GM18858 (cell line): ENCODE data around the gene TTR.

Source experiments
- ATAC-seq: cut with Tn5 transposase; IDR thresholded peaks from one replicate; pipeline ENCODE4 v1.9.1; 2021; ENCODE audit not compliant: unreplicated experiment

The TTR gene

DNA sequence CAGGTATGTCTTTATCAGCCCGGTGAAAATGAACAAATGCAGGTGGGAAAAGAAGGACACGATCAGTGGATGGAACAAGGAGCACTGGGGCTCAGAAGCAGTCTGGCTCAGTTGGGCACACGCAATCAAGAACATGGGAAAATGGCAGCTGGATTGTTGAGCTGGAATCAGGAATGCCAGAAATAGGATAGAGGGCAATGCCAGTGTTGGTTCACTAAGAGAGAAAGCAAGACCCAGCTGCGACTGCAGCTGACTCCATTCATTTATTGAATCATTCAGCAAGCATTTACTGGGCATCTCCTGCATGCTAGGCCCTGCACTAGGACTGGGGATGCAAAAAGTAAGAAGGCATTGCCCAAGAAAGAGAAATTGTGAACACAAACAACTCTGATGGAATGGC, 13.6 kb upstream of the TTR start:
- no peak for ATAC-seq

DNA sequence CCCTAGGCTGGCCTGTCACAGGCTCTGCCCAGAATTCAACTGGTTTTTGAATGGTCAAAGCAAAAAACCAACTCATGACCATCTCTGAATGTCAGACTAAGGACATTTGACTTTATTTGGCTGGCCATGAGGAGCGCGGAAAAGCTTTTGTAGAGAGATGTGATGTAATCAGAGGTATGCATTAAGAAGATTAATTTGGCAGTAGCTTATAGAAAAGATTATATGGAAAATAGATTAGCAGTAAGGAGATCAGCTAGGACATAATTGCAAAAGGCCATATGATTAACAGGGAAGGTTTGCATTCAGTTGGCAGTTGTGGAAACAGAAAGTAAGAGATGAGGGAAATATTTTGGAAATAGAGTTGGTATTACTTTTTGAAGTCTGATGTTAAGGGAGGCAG, 12.3 kb upstream of the TTR start:
- ATAC-seq = no peak

DNA sequence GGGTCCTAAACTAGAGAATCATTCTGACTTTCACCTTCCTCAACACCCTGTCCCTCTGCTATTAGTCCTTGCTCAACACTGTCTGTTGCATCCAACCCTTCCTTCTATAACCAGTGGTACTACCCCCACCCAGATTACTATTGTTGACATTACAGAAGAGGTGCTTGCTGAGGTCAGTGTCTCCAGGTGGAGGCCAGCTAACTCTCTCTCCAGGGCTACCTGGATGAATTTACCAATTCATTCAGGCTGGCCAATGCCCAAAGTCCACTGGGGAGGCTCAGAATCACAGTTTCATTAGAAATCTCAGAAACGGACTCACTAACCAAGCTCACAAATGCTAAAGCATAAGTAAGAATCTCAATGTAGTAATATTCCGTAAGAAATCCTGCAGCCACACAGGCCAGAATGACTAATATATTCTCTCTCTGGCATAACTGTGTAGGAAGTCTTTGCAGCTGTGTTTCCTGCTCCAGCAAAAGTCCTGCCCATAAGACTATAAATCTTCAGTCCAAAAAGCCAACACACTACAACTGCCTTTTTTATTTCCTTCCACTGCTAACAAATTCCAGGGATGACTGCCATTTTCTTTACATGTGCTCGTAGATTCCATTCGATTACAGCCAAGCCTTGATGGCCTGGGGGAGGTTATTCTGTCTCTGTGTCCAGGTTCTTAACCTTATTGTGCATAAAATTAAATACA, 10.0 kb upstream of the TTR start:
- ATAC-seq = no peak

DNA sequence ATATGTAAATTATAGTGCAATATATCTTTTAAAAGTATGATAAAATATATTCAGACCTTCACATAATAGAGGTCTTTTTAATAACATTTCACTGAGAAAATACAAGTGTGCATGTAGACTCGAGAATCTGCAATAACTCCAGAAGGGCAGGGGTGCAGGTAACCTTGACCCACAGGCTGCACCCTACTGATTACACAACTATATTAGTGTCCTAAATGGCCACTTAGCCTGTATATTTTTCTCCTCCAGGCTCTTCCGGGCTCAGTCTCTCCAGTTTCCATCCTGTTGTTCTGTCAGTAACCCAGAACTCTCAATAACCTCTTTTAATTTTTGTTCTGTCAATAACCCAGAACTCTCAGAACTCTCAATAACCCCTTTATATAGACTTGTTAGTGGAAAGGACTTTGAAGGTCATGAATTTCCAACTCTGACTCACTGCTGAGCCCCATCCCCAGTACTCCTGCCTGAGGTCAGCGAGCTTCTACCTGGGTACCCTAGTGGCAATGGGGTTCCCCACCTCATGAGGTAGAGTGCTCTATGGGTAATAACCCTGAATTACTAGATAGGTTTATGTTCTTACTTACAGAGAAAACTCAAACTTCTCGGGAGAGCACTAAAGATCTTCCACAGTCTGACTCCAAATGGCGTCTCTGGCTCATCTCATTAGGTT, 8.4 kb upstream of the TTR start:
- no peak for ATAC-seq

DNA sequence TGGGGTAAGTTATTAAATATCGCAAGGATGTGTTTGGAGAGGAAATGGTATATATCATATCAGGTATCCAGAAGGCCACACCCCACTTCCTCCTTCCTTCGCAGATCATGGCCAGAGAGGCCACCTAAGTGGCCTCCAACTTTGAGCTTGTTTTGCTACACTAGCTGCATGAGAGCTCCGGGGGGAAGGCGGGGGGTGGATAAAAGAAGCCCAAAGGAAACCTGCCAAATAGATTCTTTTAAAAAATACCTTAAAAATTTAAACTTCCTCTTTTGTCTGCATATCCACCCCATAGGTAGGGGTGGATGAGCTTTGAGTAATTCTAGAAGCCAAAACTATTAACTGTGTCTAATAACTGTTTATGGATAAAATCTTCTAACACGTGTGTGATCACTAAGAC, 5.7 kb upstream of the TTR start:
- ATAC-seq = no peak

DNA sequence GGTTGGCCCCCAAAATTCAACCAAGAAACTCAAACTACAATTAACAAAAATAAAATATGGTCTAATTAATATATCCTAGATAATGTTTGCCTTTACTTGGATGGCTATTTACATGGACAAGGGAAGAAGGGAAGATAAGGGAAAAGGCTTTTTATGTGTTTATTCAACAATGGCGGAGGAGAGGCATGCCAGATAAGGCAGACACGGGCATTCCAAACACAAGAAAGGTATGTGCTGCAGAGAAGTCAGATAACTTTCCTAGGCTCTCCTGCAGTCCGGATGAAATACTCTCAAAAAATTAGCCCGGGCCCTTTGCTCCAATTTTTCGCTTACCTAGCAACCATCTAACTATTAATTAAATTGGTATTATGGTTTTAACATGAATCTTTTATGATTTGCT, 5.1 kb upstream of the TTR start:
- no peak for ATAC-seq

DNA sequence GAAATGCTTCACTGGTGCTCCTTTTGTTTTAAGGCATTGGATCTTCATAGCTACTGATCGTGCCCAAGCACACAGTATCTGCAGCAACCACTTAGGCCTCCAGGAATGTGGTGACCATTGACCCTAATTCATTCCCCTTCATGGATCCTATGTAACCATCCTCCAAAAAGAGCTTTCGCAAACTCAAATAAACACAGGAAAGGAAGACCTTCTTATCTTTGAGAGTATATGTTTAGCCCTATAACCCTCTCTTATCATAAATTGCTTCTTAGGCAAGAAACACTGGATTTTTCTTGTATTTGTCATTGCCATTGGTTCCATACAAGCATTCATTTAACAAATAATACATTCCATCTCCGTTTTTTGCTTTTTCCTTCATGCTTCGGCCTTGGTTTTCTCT, 4.1 kb upstream of the TTR start:
- no peak for ATAC-seq

DNA sequence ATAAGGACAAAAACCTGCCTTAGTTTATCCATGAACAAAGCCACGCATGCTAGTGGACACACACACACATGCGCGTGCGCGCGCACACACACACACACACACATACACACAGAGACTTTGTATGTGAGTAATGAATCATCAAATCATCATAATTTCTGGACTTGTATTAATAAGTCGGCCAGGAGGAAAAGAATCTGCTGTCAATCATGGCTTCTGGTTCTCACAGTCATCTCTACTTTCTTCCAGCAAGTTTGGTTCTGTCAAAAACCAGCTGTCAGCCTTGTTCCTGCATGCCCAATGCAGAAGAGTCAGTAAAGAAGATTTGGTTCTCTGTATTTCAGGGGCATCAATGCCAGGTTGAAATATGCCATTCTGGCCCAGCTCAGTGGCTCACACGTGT, 1.1 kb upstream of the TTR start:
- no peak for ATAC-seq

DNA sequence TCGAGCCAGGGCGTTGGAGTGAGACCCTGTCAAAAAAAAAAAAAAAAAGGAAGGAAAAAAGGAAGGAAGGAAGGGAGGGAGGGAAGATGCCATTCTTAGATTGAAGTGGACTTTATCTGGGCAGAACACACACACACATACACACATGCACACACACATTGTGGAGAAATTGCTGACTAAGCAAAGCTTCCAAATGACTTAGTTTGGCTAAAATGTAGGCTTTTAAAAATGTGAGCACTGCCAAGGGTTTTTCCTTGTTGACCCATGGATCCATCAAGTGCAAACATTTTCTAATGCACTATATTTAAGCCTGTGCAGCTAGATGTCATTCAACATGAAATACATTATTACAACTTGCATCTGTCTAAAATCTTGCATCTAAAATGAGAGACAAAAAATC, 564 bp upstream of the TTR start:
- ATAC-seq = no peak

DNA sequence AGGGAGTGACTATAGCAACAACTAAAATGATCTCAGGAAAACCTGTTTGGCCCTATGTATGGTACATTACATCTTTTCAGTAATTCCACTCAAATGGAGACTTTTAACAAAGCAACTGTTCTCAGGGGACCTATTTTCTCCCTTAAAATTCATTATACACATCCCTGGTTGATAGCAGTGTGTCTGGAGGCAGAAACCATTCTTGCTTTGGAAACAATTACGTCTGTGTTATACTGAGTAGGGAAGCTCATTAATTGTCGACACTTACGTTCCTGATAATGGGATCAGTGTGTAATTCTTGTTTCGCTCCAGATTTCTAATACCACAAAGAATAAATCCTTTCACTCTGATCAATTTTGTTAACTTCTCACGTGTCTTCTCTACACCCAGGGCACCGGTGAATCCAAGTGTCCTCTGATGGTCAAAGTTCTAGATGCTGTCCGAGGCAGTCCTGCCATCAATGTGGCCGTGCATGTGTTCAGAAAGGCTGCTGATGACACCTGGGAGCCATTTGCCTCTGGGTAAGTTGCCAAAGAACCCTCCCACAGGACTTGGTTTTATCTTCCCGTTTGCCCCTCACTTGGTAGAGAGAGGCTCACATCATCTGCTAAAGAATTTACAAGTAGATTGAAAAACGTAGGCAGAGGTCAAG, 955 bp downstream of the TTR start:
- ATAC-seq = no peak

DNA sequence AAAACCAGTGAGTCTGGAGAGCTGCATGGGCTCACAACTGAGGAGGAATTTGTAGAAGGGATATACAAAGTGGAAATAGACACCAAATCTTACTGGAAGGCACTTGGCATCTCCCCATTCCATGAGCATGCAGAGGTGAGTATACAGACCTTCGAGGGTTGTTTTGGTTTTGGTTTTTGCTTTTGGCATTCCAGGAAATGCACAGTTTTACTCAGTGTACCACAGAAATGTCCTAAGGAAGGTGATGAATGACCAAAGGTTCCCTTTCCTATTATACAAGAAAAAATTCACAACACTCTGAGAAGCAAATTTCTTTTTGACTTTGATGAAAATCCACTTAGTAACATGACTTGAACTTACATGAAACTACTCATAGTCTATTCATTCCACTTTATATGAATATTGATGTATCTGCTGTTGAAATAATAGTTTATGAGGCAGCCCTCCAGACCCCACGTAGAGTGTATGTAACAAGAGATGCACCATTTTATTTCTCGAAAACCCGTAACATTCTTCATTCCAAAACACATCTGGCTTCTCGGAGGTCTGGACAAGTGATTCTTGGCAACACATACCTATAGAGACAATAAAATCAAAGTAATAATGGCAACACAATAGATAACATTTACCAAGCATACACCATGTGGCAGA, 3.6 kb downstream of the TTR start:
- no peak for ATAC-seq

DNA sequence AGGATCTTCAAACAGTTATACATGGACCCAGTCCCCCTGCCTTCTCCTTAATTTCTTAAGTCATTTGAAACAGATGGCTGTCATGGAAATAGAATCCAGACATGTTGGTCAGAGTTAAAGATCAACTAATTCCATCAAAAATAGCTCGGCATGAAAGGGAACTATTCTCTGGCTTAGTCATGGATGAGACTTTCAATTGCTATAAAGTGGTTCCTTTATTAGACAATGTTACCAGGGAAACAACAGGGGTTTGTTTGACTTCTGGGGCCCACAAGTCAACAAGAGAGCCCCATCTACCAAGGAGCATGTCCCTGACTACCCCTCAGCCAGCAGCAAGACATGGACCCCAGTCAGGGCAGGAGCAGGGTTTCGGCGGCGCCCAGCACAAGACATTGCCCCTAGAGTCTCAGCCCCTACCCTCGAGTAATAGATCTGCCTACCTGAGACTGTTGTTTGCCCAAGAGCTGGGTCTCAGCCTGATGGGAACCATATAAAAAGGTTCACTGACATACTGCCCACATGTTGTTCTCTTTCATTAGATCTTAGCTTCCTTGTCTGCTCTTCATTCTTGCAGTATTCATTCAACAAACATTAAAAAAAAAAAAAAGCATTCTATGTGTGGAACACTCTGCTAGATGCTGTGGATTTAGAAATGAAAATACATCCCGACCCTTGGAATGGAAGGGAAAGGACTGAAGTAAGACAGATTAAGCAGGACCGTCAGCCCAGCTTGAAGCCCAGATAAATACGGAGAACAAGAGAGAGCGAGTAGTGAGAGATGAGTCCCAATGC, 4.6 kb downstream of the TTR start:
- ATAC-seq = no peak

DNA sequence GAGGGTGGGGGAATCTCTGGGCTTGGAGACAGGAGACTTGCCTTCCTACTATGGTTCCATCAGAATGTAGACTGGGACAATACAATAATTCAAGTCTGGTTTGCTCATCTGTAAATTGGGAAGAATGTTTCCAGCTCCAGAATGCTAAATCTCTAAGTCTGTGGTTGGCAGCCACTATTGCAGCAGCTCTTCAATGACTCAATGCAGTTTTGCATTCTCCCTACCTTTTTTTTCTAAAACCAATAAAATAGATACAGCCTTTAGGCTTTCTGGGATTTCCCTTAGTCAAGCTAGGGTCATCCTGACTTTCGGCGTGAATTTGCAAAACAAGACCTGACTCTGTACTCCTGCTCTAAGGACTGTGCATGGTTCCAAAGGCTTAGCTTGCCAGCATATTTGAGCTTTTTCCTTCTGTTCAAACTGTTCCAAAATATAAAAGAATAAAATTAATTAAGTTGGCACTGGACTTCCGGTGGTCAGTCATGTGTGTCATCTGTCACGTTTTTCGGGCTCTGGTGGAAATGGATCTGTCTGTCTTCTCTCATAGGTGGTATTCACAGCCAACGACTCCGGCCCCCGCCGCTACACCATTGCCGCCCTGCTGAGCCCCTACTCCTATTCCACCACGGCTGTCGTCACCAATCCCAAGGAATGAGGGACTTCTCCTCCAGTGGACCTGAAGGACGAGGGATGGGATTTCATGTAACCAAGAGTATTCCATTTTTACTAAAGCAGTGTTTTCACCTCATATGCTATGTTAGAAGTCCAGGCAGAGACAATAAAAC, 6.5 kb downstream of the TTR start:
- ATAC-seq = no peak

DNA sequence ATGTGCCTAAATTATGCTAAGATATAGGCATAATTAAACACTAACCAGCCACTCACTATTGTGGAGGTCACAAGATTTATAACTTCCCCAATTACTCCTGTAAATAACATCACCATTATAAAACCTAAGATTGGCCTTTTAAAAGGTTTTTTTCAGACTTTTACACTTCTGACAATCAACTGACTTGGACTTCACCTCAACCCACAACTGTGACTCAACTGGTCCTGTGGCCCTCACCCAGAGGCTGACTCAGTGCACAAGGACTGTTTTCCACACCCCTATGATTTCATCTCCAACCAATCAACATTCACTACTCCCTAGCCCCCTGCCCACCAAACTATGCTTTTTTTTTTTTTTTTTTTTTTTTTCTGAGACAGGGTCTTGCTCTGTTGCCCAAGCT, 11.6 kb downstream of the TTR start:
- ATAC-seq = no peak

DNA sequence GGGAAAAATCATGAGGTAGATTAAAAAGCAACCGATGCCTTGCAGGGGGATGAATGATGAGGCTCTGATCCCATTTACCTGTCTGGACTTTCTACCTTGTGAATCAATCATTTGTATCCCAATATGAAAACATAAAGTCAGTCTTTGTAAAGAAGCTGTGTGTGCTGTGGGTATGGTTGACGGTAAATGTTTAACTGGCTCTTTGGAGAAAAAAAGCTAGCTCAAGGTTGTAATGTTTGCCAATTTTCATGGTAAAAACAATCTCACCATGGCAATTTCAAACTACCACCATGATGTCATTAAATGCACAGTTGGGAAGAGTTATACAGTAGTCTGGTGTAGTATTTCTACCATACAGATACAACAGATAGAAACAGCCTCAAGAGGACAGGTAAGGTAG, 14.6 kb downstream of the TTR start:
- no peak for ATAC-seq

DNA sequence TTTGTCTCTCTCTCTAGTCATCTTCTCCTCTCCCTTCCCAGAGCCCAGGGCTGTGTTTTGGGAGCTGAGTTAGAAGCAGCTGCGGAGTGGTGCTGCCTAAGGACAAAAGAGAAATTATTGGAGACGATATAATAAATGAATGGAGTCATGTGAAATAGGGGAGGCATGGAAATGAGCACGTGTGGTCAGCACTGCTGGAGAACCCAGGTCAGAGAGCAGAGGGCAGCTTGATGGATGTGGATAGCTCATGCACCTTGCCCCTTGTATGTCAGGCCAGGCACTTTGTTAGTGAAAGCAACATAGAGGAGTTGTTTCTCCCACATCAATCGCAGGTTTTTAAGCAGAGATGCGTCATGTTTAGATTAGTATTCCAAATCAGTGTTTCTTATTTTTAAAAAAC, 15.7 kb downstream of the TTR start:
- no peak for ATAC-seq

DNA sequence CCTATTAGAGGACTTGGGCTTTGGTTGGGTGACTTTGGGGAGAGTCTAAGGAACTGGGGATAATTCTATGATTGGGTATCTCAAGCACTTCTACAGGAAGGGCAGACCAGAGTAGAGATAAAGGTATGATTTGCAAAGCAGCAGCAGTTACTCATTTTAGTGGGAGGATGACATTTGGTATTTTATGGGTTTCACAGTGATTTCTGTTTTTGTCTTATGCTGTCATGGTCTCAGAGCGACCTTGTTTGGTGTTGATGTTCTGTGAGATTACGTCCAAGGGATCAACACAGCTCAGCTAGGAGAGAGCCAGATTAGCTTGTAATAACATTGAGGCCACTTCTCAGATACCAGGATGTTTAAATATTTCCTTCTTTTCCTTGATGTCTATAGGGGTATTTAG, 18.2 kb downstream of the TTR start:
- no peak for ATAC-seq

DNA sequence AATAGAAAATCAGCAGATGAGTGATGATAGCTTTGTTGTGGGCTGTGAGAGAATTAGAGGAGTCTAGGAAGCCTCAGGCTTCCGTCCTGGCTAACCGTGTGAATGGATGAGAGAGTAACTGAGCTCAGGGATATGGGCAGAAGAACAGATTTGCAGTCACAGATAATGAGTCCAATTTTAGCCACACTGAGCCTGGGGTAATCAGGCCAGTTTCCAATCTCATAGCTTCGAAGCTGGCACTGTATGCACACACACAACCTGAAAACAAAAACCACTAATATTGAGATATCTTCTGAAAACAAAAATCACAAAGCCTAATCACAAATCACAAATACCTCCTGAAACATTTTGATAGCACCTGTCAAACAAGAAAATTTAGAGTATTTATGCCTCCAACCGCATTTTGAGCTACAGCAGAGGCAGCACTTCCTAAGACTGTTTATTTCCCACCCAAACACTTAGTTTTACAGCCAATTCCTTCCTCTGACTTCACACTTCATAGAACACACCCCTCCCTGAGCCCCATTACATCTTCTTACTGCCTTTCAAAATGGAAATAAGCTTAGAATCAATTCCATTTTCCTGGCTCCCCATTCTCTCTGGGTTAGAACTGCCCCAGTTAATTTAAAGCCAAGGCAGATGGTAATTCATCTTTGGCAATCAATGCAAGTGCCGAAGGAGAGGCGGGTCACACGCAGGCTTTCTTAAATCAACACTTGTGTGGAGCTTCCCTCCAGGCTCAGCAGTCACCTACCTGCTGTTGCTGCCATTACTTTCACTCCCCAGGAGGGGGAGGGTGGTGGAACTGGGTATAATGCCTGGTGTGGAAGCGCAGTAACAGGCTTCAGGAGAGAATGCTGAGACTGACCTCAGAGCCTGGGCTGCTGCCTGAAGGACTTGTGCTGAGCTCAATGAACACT, 18.9 kb downstream of the TTR start:
- no peak for ATAC-seq

DNA sequence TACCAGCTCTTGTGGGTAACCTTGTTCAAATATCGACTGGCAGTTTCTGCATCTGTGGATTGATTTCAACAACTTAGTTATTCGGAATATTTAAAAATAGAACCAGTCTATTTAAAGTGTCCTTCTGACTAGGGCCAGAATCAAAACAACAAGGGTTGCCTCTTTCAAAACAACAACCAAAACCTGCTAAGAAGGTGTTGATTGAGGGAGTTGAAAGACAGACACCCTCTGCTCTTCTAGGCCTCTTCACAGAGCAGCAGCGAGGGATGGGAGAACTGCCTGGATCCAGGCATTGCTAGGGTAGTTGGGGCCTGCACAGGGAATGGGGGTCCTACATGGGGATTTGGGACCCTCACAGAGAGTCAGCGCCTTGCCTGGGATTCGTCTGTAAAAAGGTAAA, 19.8 kb downstream of the TTR start:
- ATAC-seq = no peak
